Lower leg skin (tissue), 3 donors: ENCODE results near the gene ALDH1A2.

Experiments
- POLR2A ChIP-seq, 2 donors: fragments of 450-650 bp; IDR thresholded peaks; one replicate each; pipeline ENCODE4 v1.6.1; 2016 to 2017; ENCODE audit warnings: antibody characterized with exemption in 2 of 2, mild to moderate bottlenecking in 1 of 2, moderate library complexity in 1 of 2
- TF ChIP-seq, protein P1 (sequence below), 3 donors: fragments of 450-650 bp; IDR thresholded peaks; one replicate each; pipeline ENCODE4 v1.5.1; 2016; ENCODE audit warnings: antibody characterized with exemption in 3 of 3, mild to moderate bottlenecking in 3 of 3, moderate library complexity in 2 of 3

- TF ChIP-seq, protein P1, sequence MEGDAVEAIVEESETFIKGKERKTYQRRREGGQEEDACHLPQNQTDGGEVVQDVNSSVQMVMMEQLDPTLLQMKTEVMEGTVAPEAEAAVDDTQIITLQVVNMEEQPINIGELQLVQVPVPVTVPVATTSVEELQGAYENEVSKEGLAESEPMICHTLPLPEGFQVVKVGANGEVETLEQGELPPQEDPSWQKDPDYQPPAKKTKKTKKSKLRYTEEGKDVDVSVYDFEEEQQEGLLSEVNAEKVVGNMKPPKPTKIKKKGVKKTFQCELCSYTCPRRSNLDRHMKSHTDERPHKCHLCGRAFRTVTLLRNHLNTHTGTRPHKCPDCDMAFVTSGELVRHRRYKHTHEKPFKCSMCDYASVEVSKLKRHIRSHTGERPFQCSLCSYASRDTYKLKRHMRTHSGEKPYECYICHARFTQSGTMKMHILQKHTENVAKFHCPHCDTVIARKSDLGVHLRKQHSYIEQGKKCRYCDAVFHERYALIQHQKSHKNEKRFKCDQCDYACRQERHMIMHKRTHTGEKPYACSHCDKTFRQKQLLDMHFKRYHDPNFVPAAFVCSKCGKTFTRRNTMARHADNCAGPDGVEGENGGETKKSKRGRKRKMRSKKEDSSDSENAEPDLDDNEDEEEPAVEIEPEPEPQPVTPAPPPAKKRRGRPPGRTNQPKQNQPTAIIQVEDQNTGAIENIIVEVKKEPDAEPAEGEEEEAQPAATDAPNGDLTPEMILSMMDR (IDR thresholded peaks at IDR 0.05): no peak
- TF ChIP-seq POLR2A (IDR thresholded peaks at IDR 0.05): no peak
Measured at GRCh38 chr15:58026552-58026951, 39.0 kb downstream of the ALDH1A2 start.
